Karpas-422 (cell line): ENCODE measurements around the gene WDR53. TPM values are rescaled to one million over a fixed set of nuclear protein-coding genes. Genes with fewer than 3 reads are reported as not detected.
"Not testable (repeated sequence)": the region's sequence is repeated elsewhere in the genome, so short reads cannot be mapped to it uniquely, and the experiment has no call there.

Experiments
- DNase-seq: peaks from one replicate; pipeline ENCODE4 v3.0.0-alpha.2; 2015
- H2AFZ ChIP-seq: fragments of 200-600 bp; sonication (generic); 2 replicates; pipeline ENCODE4 v1.6.1; 2014; ENCODE audit warnings: antibody characterized with exemption, low read length, mixed read lengths
- H3K27ac ChIP-seq: fragments of 200-600 bp; sonication (generic); 2 replicates; pipeline ENCODE4 v1.5.1; 2014; ENCODE audit warnings: mild to moderate bottlenecking, low read length, moderate library complexity
- H3K27me3 ChIP-seq: fragments of 200-600 bp; sonication (generic); 2 replicates; pipeline ENCODE4 v1.6.1; 2014; ENCODE audit warnings: low read length, mixed read lengths
- H3K36me3 ChIP-seq: fragments of 200-600 bp; sonication (generic); 2 replicates; pipeline ENCODE4 v1.6.1; 2014; ENCODE audit warnings: low read length, mixed read lengths; ENCODE audit not compliant: insufficient read depth
- H3K4me1 ChIP-seq: fragments of 200-600 bp; sonication (generic); 2 replicates; pipeline ENCODE4 v1.6.1; 2014; ENCODE audit warnings: mild to moderate bottlenecking, low read length, mixed read lengths
- H3K4me2 ChIP-seq: fragments of 200-600 bp; sonication (generic); 2 replicates; pipeline ENCODE4 v1.6.1; 2014; ENCODE audit warnings: low read length, low read depth, mild to moderate bottlenecking; ENCODE audit not compliant: poor library complexity, severe bottlenecking
- H3K4me3 ChIP-seq: fragments of 200-600 bp; sonication (generic); 2 replicates; pipeline ENCODE4 v1.5.1; 2014; ENCODE audit warnings: mild to moderate bottlenecking, antibody characterized with exemption, low read length, mixed read lengths
- H3K79me2 ChIP-seq: fragments of 200-600 bp; sonication (generic); 2 replicates; pipeline ENCODE4 v1.6.1; 2014; ENCODE audit warnings: mild to moderate bottlenecking, low read length, mixed read lengths
- H3K9ac ChIP-seq: fragments of 200-600 bp; sonication (generic); 2 replicates; pipeline ENCODE4 v1.6.0; 2014; ENCODE audit warnings: low read length
- H3K9me2 ChIP-seq: fragments of 200-600 bp; sonication (generic), shearing (Covaris generic); replicated peaks from 2 replicates; pipeline ENCODE4 v1.6.0; 2014; ENCODE audit warnings: mild to moderate bottlenecking, low read length, moderate library complexity; ENCODE audit not compliant: insufficient read depth
- H3K9me3 ChIP-seq: fragments of 300-700, 200-600 bp; sonication (generic); 2 replicates; pipeline ENCODE4 v1.6.1; 2014; ENCODE audit warnings: low read length, mixed read lengths
- H4K20me1 ChIP-seq: fragments of 200-600 bp; sonication (generic); 2 replicates; pipeline ENCODE4 v1.6.1; 2014; ENCODE audit warnings: mild to moderate bottlenecking, antibody characterized with exemption, low read length, low read depth; ENCODE audit not compliant: insufficient read depth
- total RNA-seq: library from RNA; depleted of rRNA; stranded (reverse); fragments of >200 nt; shearing (Covaris generic); gene quantifications from 2 replicates; pipeline ENCODE4 v1.2.3, GENCODE V29; 2014; ENCODE audit warnings: low replicate concordance

The WDR53 gene
- total RNA-seq, 1 experiment from 2014 or later = 7.0 TPM

DNA sequence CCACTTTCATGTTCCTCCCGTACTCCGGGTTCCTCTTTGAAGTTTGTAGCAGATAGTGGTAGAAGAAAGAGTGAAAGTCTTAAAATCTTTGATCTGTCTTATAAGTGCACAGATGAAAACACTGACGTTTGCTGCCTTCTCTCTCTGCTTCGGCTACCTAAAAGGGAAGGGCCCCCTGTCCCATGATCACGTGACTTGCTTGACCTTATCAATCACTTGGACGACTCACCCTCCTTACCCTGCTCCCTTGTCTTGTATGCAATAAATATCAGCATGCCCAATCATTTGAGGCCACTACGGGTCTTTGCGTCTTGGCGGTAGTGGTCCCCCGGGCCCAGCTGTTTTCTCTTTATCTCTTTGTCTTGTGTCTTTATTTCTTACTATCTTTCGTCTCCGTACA is 47.1 kb downstream of the WDR53 start:
- H2AFZ ChIP-seq, H3K9me2 ChIP-seq, H4K20me1 ChIP-seq, H3K9ac ChIP-seq, H3K27ac ChIP-seq, H3K27me3 ChIP-seq, H3K4me2 ChIP-seq, H3K4me3 ChIP-seq, DNase-seq, H3K36me3 ChIP-seq, H3K79me2 ChIP-seq: not testable (repeated sequence)
- peaks cover 15% of the 10 kb centered on the region for H3K9me3 ChIP-seq
- peaks cover 26% of the 10 kb centered on the region for H3K4me1 ChIP-seq

GRCh38 chr3:196519718-196520082 is 48.7 kb downstream of the WDR53 start:
- Histone ChIP-seq H3K4me3 (no peak overlapping the region), H3K9ac (no peak overlapping the region), H3K4me2 (no peak overlapping the region), H2AFZ (no peak overlapping the region), H3K36me3 (no peaks in the 10 kb centered on the region; the same call in 1 of the 2 replicates), H3K27ac (no peak overlapping the region), H4K20me1 (no peaks in the 10 kb centered on the region), H3K4me1 (peaks cover 32% of the 10 kb centered on the region), H3K27me3 (peaks cover 2% of the 10 kb centered on the region; the same call in 1 of the 2 replicates), H3K9me3 (peaks cover 15% of the 10 kb centered on the region), H3K79me2 (no peaks in the 10 kb centered on the region), H3K9me2 (no peaks in the 10 kb centered on the region)
- peak; percentile 61 for DNase-seq

GRCh38 chr3:196518966-196519717 is 49.2 kb downstream of the WDR53 start:
- Histone ChIP-seq H2AFZ (peak overlapping the region; percentile 24; the same call in 1 of the 2 replicates), H3K4me1 (peaks cover 32% of the 10 kb centered on the region), H3K9me3 (peaks cover 15% of the 10 kb centered on the region), H3K4me3 (no peak overlapping the region), H3K9me2 (no peaks in the 10 kb centered on the region), H3K4me2 (no peak overlapping the region), H3K27ac (peak overlapping the region; percentile 89), H4K20me1 (no peaks in the 10 kb centered on the region), H3K27me3 (peaks cover 2% of the 10 kb centered on the region; the same call in 1 of the 2 replicates), H3K79me2 (no peaks in the 10 kb centered on the region), H3K9ac (no peak overlapping the region), H3K36me3 (no peaks in the 10 kb centered on the region; the same call in 1 of the 2 replicates)
- DNase-seq = peak; percentile 98

DNA sequence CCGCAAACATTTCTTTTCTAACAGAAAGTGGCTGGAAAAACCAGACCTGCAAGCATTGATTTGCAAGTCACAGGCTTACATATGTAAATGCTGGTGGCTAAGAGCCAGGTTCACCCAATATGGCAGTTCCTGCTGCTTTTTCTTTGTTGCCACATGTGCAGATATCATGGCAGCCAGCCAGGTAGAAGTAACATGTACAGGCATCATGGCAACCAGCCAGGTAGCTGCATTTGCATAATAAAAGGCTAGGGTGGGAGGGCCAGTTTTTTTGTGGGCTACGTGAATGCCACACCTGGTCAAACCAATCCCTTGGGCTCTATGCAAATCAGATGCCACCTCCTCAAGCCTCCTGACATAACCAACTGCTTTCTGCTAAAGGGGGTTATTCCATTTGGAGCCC is 50.4 kb downstream of the WDR53 start:
- Histone ChIP-seq H3K9me3 (peaks cover 15% of the 10 kb centered on the region), H3K27ac (peak overlapping the region; percentile 89), H3K4me2 (peak overlapping the region; percentile 71)

DNA sequence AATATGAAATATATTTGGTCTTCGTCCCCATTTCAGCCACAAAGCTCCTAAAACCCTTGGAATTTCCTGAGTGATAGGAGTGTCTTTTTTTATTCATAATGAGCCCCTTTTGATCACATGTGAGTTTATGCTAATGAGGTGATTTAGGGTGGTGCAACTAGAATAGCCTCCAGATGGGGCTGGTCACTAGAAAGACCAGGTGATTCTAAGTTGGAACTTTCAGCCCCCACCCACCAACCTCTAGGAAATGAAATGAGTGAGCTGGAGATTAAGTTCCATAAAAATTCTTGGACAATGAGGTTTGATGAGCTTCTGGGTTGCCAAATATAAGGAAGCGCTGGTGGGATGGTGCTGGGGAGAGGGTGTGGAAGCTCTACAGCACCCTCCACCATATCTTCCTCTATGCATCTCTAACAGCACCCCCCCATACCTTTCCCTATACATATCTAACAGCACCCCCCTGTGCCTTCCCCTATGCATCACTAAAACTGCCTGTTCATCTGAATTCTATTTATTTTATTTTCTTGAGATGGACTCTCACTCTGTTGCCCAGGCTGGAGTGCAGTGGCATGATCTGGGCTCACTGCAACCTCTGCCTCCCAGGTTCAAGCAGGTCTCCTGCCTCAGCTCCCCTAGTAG is 51.1 kb downstream of the WDR53 start:
- no peak for DNase-seq
- H3K9me2 ChIP-seq = no peaks in the 10 kb centered on the region
- peaks cover 15% of the 10 kb centered on the region for H3K9me3 ChIP-seq
- H3K9ac ChIP-seq = peak overlapping the region; percentile 53
- peak overlapping the region; percentile 89 for H3K27ac ChIP-seq
- peak overlapping the region; percentile 46 for H3K4me3 ChIP-seq
- peaks cover 32% of the 10 kb centered on the region for H3K4me1 ChIP-seq
- 0 out of 2 replicates have a peak overlapping the region, but pooled peaks have one; percentile 14 for H2AFZ ChIP-seq
- H3K79me2 ChIP-seq = no peaks in the 10 kb centered on the region
- H3K36me3 ChIP-seq = no peaks in the 10 kb centered on the region; the same call in 1 of the 2 replicates
- H3K27me3 ChIP-seq = peaks cover 2% of the 10 kb centered on the region; the same call in 1 of the 2 replicates
- peak overlapping the region; percentile 71 for H3K4me2 ChIP-seq
- no peaks in the 10 kb centered on the region for H4K20me1 ChIP-seq

More for the DNA sequence above, 50.4 kb downstream of the WDR53 start:
- Histone ChIP-seq H3K79me2 (no peaks in the 10 kb centered on the region), H3K27me3 (peaks cover 2% of the 10 kb centered on the region; the same call in 1 of the 2 replicates), H3K9me2 (no peaks in the 10 kb centered on the region), H2AFZ (0 out of 2 replicates have a peak overlapping the region, but pooled peaks have one; percentile 14), H3K36me3 (no peaks in the 10 kb centered on the region; the same call in 1 of the 2 replicates), H3K9ac (peak overlapping the region; percentile 53; the same call in 1 of the 2 replicates), H3K4me1 (peaks cover 32% of the 10 kb centered on the region), H3K4me3 (peak overlapping the region; percentile 46), H4K20me1 (no peaks in the 10 kb centered on the region)
- DNase-seq = peak; percentile 97

DNA sequence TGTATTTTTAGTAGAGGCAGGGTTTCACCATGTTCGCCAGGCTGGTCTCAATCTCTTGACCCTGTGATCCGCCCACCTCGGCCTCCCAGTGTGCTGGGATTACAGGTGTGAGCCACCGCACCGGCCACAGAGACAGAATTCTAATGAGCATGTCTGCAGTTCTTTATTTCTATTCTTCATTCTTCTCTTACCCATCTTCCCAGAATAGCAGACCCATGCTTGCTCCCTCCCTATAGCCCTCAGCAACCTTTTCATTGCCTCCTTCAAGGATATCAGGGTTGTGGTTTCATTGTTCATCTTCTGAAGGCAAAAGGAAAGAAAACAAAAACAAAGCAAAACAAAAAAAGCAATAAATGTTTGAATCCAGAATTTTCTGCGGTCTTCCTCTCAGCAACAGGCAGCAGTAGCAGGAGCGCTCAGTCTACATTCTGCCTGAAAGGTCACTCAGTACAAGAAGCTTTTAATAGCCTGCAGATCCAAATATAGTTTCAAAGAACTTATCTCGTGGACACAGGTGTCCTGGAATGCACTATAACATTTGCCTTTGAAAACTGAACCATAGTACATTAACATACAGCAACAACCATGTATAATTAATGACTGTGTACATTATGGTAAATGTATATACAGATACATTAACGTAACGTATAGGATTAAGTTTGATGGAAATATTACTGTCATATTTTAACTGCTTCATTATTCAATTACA is 53.3 kb downstream of the WDR53 start, which contains the start of gene SMCO1:
Gene SMCO1 (minus strand): TSS at position 434 of the 709 bp plus-strand sequence. CDS start 137 bp downstream, at position 297.
- H3K9me2 ChIP-seq = no peaks in the 10 kb centered on the region
- H3K36me3 ChIP-seq = no peaks in the 10 kb centered on the region; the same call in 1 of the 2 replicates
- no peaks in the 10 kb centered on the region for H3K27me3 ChIP-seq
- no peak for DNase-seq
- no peak within 1 kb of the TSS for H3K4me2 ChIP-seq
- H3K4me1 ChIP-seq = peaks cover 32% of the 10 kb centered on the region
- H3K27ac ChIP-seq = no peak within 1 kb of the TSS
- H3K4me3 ChIP-seq = no peak within 1 kb of the TSS
- H2AFZ ChIP-seq = no peak within 1 kb of the TSS
- H4K20me1 ChIP-seq = no peaks in the 10 kb centered on the region
- H3K9ac ChIP-seq = no peak within 1 kb of the TSS
- peaks cover 8% of the 10 kb centered on the region for H3K9me3 ChIP-seq
- H3K79me2 ChIP-seq = no peaks in the 10 kb centered on the region

DNA sequence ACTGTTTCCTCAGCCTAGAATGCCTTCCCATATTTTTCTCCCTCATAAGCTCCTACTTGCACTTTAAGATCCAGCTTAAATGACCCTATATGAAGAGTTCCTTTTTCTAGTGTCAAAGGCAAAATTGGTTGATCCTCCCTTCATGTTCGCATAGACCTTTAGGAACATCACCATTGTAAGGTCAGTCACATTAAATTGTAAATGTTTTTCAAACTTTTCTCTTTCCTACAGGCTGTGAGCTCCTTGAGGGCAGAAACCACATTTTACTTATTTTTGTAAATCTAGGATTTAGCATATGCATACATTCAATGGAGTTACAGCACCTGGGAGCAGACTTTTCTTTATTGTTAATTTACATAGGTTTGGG is 54.0 kb downstream of the WDR53 start:
- DNase-seq = no peak
- Histone ChIP-seq H3K9me2 (no peaks in the 10 kb centered on the region), H3K4me2 (no peak overlapping the region), H3K27ac (no peak overlapping the region), H3K36me3 (no peaks in the 10 kb centered on the region), H3K9ac (no peak overlapping the region), H3K79me2 (no peaks in the 10 kb centered on the region), H2AFZ (no peak overlapping the region), H3K9me3 (peaks cover under 1% of the 10 kb centered on the region), H3K4me3 (no peak overlapping the region), H3K27me3 (no peaks in the 10 kb centered on the region), H4K20me1 (no peaks in the 10 kb centered on the region), H3K4me1 (peaks cover 32% of the 10 kb centered on the region)
